DOHH2 (cell line): ENCODE data around the gene PRICKLE4.

Experiments used
- H3F3A ChIP-seq: fragments of 200-600 bp; sonication (generic), shearing (Covaris generic); 2 replicates; pipeline ENCODE4 v1.6.0; 2016; ENCODE audit warnings: antibody characterized with exemption, mild to moderate bottlenecking; ENCODE audit not compliant: control insufficient read depth, insufficient read depth
- H3K27ac ChIP-seq: fragments of 200-600 bp; sonication (generic); 2 replicates; pipeline ENCODE4 v1.5.1; 2014; ENCODE audit warnings: low read depth, mild to moderate bottlenecking, low read length, moderate library complexity
- H3K27me3 ChIP-seq: fragments of 200-600 bp; sonication (generic); 2 replicates; pipeline ENCODE4 v1.6.1; 2014; ENCODE audit warnings: mild to moderate bottlenecking, low read length, mixed read lengths; ENCODE audit not compliant: control insufficient read depth
- H3K36me3 ChIP-seq: fragments of 200-600 bp; sonication (generic); 2 replicates; pipeline ENCODE4 v1.6.1; 2014; ENCODE audit warnings: mild to moderate bottlenecking, low read length, moderate library complexity, mixed read lengths; ENCODE audit not compliant: control insufficient read depth
- H3K4me1 ChIP-seq: fragments of 200-600 bp; sonication (generic); 2 replicates; pipeline ENCODE4 v1.6.1; 2014; ENCODE audit warnings: mild to moderate bottlenecking, low read length, mixed read lengths; ENCODE audit not compliant: control insufficient read depth
- H3K4me2 ChIP-seq: fragments of 200-600 bp; sonication (generic); 2 replicates; pipeline ENCODE4 v1.6.0; 2014; ENCODE audit warnings: mild to moderate bottlenecking, low read length, moderate library complexity
- H3K4me3 ChIP-seq: fragments of 200-600 bp; sonication (generic); 2 replicates; pipeline ENCODE4 v1.5.1; 2014; ENCODE audit warnings: mild to moderate bottlenecking, low read length, mixed read lengths
- H3K79me2 ChIP-seq: fragments of 200-600 bp; sonication (generic); 2 replicates; pipeline ENCODE4 v1.6.1; 2014; ENCODE audit warnings: mild to moderate bottlenecking, low read length, mixed read lengths; ENCODE audit not compliant: control insufficient read depth
- H3K9me2 ChIP-seq: fragments of 200-600 bp; sonication (generic); replicated peaks from 2 replicates; pipeline ENCODE4 v1.6.1; 2014; ENCODE audit warnings: mild to moderate bottlenecking, low read length, mixed read lengths; ENCODE audit not compliant: control insufficient read depth
- H3K9me3 ChIP-seq: fragments of 200-600 bp; sonication (generic); 2 replicates; pipeline ENCODE4 v1.6.1; 2014; ENCODE audit warnings: antibody characterized with exemption, low read length, mixed read lengths; ENCODE audit not compliant: control insufficient read depth, insufficient read depth
- H4K20me1 ChIP-seq: fragments of 200-600 bp; sonication (generic); 2 replicates; pipeline ENCODE4 v1.6.0; 2014; ENCODE audit warnings: low read depth, mild to moderate bottlenecking, antibody characterized with exemption, low read length, moderate library complexity; ENCODE audit not compliant: control insufficient read depth, insufficient read depth
- EZH2phosphoT487 ChIP-seq: fragments of 200-600 bp; sonication (generic); IDR thresholded peaks from 2 replicates; pipeline ENCODE4 v1.6.1; 2017; ENCODE audit warnings: borderline replicate concordance, mild to moderate bottlenecking, antibody characterized with exemption, low read length, moderate library complexity, mixed read lengths
- TF ChIP-seq, protein P1 (sequence below): fragments of 200-600 bp; sonication (generic); IDR thresholded peaks from one replicate; pipeline ENCODE4 v1.5.1; 2014; ENCODE audit warnings: antibody characterized with exemption, mild to moderate bottlenecking, low read depth, low read length; ENCODE audit not compliant: poor library complexity, severe bottlenecking

Gene PRICKLE4

DNA sequence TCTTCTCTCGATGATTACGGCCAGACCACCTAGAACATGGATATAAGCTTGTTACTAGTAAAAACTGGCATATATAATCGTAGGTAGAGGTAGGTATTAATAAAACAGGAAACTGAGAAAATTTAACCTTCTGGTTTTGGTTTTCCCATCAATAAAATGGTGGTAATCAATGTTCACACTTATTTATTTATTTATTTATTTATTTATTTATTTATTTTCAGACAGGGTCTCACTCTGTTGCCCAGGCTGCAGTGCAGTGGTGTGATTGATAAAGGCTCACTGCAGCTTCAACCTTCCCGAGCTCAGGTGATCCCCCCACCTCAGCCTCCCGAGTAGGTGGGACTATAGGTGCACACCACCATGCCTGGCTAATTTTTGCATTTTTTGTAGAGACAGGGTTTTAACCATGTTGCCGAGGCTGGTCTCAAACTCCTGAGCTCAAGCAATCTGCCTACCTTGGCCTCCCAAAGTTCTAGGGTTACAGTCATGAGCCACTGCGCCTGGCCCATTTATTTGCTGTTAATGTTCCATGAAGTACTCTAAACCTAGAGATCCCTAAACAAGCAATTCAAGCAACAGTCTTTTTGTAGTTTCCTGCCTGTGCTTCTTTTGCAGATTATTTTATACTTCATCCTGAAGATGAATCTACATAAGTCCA lies 18.4 kb downstream of the PRICKLE4 start:
- no peak overlapping the region for H3K4me3 ChIP-seq
- H3K79me2 ChIP-seq = no peaks in the 10 kb centered on the region
- H3K4me2 ChIP-seq = no peak overlapping the region
- no peak overlapping the region for H3K27ac ChIP-seq
- no peaks in the 10 kb centered on the region for H4K20me1 ChIP-seq
- no peaks in the 10 kb centered on the region; the same call in 1 of the 2 replicates for H3F3A ChIP-seq
- no peaks in the 10 kb centered on the region for H3K9me3 ChIP-seq
- H3K9me2 ChIP-seq = no peaks in the 10 kb centered on the region
- H3K27me3 ChIP-seq = no peaks in the 10 kb centered on the region
- H3K36me3 ChIP-seq = peaks cover 23% of the 10 kb centered on the region; the same call in 1 of the 2 replicates
- TF ChIP-seq, protein P1, sequence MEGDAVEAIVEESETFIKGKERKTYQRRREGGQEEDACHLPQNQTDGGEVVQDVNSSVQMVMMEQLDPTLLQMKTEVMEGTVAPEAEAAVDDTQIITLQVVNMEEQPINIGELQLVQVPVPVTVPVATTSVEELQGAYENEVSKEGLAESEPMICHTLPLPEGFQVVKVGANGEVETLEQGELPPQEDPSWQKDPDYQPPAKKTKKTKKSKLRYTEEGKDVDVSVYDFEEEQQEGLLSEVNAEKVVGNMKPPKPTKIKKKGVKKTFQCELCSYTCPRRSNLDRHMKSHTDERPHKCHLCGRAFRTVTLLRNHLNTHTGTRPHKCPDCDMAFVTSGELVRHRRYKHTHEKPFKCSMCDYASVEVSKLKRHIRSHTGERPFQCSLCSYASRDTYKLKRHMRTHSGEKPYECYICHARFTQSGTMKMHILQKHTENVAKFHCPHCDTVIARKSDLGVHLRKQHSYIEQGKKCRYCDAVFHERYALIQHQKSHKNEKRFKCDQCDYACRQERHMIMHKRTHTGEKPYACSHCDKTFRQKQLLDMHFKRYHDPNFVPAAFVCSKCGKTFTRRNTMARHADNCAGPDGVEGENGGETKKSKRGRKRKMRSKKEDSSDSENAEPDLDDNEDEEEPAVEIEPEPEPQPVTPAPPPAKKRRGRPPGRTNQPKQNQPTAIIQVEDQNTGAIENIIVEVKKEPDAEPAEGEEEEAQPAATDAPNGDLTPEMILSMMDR = no peak
- no peak for TF ChIP-seq EZH2phosphoT487
- no peaks in the 10 kb centered on the region for H3K4me1 ChIP-seq

DNA sequence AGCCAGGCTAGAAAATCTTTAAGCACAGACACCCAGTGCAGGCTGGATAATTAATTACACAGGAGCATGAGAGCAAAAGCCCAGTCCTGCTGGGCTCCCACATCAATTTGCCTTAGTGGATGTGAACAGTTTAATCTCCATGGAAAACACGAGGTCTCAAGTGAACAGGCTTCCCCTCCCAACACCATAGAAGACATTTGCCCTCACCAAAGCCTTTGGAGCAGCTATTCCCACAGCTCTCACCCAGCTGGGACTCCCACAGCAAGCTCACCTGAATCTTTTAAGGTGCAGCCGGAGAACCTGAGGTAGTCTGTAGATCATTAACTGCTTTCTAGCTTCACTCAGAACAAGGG lies 19.0 kb downstream of the PRICKLE4 start:
- no peaks in the 10 kb centered on the region for H3K9me3 ChIP-seq

DNA sequence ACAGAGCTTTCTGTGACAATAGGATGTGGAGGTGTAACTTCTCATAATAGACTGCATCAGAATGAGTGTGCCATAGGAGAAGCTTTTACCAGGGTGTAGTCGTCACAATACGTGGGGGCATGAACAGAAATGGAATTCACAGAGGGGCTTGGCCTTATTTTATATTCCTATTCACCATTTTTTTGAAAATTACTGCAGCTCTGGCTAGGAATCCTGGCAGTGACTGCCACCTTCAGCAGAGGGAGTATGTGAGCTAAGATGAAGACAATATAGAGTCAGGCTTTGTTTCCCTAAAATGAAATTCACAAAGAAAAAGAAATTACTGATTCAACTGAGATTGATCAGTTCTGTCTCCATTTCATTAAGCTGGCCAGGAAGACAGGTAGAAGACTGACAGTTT lies 20.8 kb downstream of the PRICKLE4 start:
- no peak overlapping the region for H3K27ac ChIP-seq
- no peaks in the 10 kb centered on the region for H3K4me1 ChIP-seq
- H4K20me1 ChIP-seq = no peaks in the 10 kb centered on the region
- no peaks in the 10 kb centered on the region for H3K9me3 ChIP-seq
- H3K4me2 ChIP-seq = no peak overlapping the region
- peaks cover 24% of the 10 kb centered on the region; the same call in 1 of the 2 replicates for H3K36me3 ChIP-seq
- H3K27me3 ChIP-seq = no peaks in the 10 kb centered on the region
- no peak overlapping the region for H3K4me3 ChIP-seq
- H3K79me2 ChIP-seq = no peaks in the 10 kb centered on the region
- H3F3A ChIP-seq = no peaks in the 10 kb centered on the region; the same call in 1 of the 2 replicates
- TF ChIP-seq, protein P1 = peak; percentile 48
- TF ChIP-seq EZH2phosphoT487 = no peak
- H3K9me2 ChIP-seq = no peaks in the 10 kb centered on the region

More for the DNA sequence above, 19.0 kb downstream of the PRICKLE4 start:
- H3K4me2 ChIP-seq = no peak overlapping the region
- no peaks in the 10 kb centered on the region for H4K20me1 ChIP-seq
- no peak overlapping the region for H3K27ac ChIP-seq
- peaks cover 23% of the 10 kb centered on the region; the same call in 1 of the 2 replicates for H3K36me3 ChIP-seq
- no peaks in the 10 kb centered on the region; the same call in 1 of the 2 replicates for H3F3A ChIP-seq
- no peaks in the 10 kb centered on the region for H3K9me2 ChIP-seq
- H3K79me2 ChIP-seq = no peaks in the 10 kb centered on the region
- TF ChIP-seq, protein P1 = no peak
- no peak for TF ChIP-seq EZH2phosphoT487
- H3K4me3 ChIP-seq = no peak overlapping the region
- H3K4me1 ChIP-seq = no peaks in the 10 kb centered on the region
- H3K27me3 ChIP-seq = no peaks in the 10 kb centered on the region
